Trophoblast cell (in vitro differentiated cells and primary cell): ENCODE data around the gene ARHGAP4.
A peak's percentile ranks its signal among the peaks of the same experiment; 100 is the strongest.

Experiments
- DNase-seq, 2 donors: peaks; one replicate each; pipeline ENCODE4 v3.0.0-alpha.2; 2016
- H2AFZ ChIP-seq: 2 replicates; pipeline ENCODE4 v1.6.1; 2013; ENCODE audit warnings: low read length, moderate library complexity, mild to moderate bottlenecking; ENCODE audit not compliant: insufficient read depth, poor library complexity
- H2AK5ac ChIP-seq: 2 replicates; pipeline ENCODE4 v1.6.1; 2013; ENCODE audit warnings: mild to moderate bottlenecking, low read length
- H2BK120ac ChIP-seq: 2 replicates; pipeline ENCODE4 v1.6.1; 2013; ENCODE audit warnings: low read length, mild to moderate bottlenecking, moderate library complexity; ENCODE audit not compliant: insufficient read depth, poor library complexity
- H2BK12ac ChIP-seq: 2 replicates; pipeline ENCODE4 v1.6.1; 2013; ENCODE audit warnings: mild to moderate bottlenecking, low read length, moderate library complexity
- H2BK5ac ChIP-seq: 2 replicates; pipeline ENCODE4 v1.6.1; 2013; ENCODE audit warnings: low read length, low read depth, moderate library complexity, mild to moderate bottlenecking; ENCODE audit not compliant: poor library complexity
- H3K14ac ChIP-seq: 2 replicates; pipeline ENCODE4 v1.6.1; 2013; ENCODE audit warnings: mild to moderate bottlenecking, low read length
- H3K18ac ChIP-seq: 2 replicates; pipeline ENCODE4 v1.6.1; 2013; ENCODE audit warnings: mild to moderate bottlenecking, low read length
- H3K23ac ChIP-seq: 2 replicates; pipeline ENCODE4 v1.6.1; 2013; ENCODE audit warnings: low read length
- H3K27ac ChIP-seq: 2 replicates; pipeline ENCODE4 v1.5.1; 2013; ENCODE audit warnings: low read depth, mild to moderate bottlenecking, inconsistent platforms, low read length, moderate library complexity
- H3K27me3 ChIP-seq: 2 replicates; pipeline ENCODE4 v1.6.1; 2013; ENCODE audit warnings: inconsistent platforms, mild to moderate bottlenecking, low read length, moderate library complexity; ENCODE audit not compliant: insufficient read depth
- H3K36me3 ChIP-seq, 2 experiments: 1 replicate in 1 of 2; 2 replicates in 1 of 2; pipeline ENCODE4 v1.6.1; 2013; ENCODE audit warnings: low read length in 2 of 2, mild to moderate bottlenecking in 2 of 2, moderate library complexity in 1 of 2; ENCODE audit not compliant: insufficient read depth in 2 of 2, control insufficient read depth in 1 of 2
- H3K4ac ChIP-seq: 2 replicates; pipeline ENCODE4 v1.6.1; 2013; ENCODE audit warnings: low read depth, mild to moderate bottlenecking, low read length, moderate library complexity
- H3K4me1 ChIP-seq, 2 experiments: 1 replicate in 1 of 2; 2 replicates in 1 of 2; pipeline ENCODE4 v1.6.1; 2013; ENCODE audit warnings: low read length in 2 of 2, mild to moderate bottlenecking in 2 of 2, moderate library complexity in 1 of 2; ENCODE audit not compliant: insufficient read depth in 2 of 2, control insufficient read depth in 1 of 2
- H3K4me2 ChIP-seq: 2 replicates; pipeline ENCODE4 v1.6.1; 2013; ENCODE audit warnings: inconsistent platforms, mild to moderate bottlenecking, low read length, moderate library complexity
- H3K4me3 ChIP-seq: 2 replicates; pipeline ENCODE4 v1.5.1; 2013; ENCODE audit warnings: mild to moderate bottlenecking, low read depth, low read length, inconsistent platforms
- H3K79me1 ChIP-seq: one replicate; pipeline ENCODE4 v1.6.1; 2013; ENCODE audit warnings: low read length
- H3K79me2 ChIP-seq: 2 replicates; pipeline ENCODE4 v1.6.1; 2013; ENCODE audit warnings: low read length, mild to moderate bottlenecking; ENCODE audit not compliant: control insufficient read depth, insufficient read depth, poor library complexity
- H3K9ac ChIP-seq: 2 replicates; pipeline ENCODE4 v1.6.1; 2013; ENCODE audit warnings: mild to moderate bottlenecking, low read length
- H3K9me3 ChIP-seq: 2 replicates; pipeline ENCODE4 v1.6.1; 2013; ENCODE audit warnings: low read depth, mild to moderate bottlenecking, control low read depth, inconsistent platforms, low read length; ENCODE audit not compliant: insufficient read depth
- H4K12ac ChIP-seq: 2 replicates; pipeline ENCODE4 v1.6.1; 2013; ENCODE audit warnings: low read depth, mild to moderate bottlenecking, low read length, moderate library complexity
- H4K8ac ChIP-seq: 2 replicates; pipeline ENCODE4 v1.6.1; 2013; ENCODE audit warnings: low read depth, mild to moderate bottlenecking, low read length, moderate library complexity
- H4K91ac ChIP-seq: one replicate; pipeline ENCODE4 v1.6.1; 2013; ENCODE audit warnings: low read depth, mild to moderate bottlenecking, low read length, moderate library complexity
- WGBS: extraction: QIAGEN DNeasy Blood & Tissue Kit; methylation state at CpG from one replicate; pipeline ENCODE4 v1.1.7; 2013; ENCODE audit warnings: missing lambda C conversion rate; ENCODE audit not compliant: insufficient read length, insufficient coverage; ENCODE audit errors: extremely low coverage; 5-methylcytosine and 5-hydroxymethylcytosine counted together

ARHGAP4 gene

GRCh38 chrX:153922932-153923857 lies 2.9 kb downstream of the ARHGAP4 start:
- Histone ChIP-seq H3K23ac (no peak overlapping the region), H2BK120ac (no peak overlapping the region), H3K9ac (no peak overlapping the region), H3K4me1 (peaks cover 12 to 25% of the 10 kb centered on the region in 2 experiments), H4K91ac (no peak overlapping the region), H2BK5ac (no peak overlapping the region), H3K79me1 (peaks cover 7% of the 10 kb centered on the region), H2AFZ (no peak overlapping the region), H3K4ac (no peak overlapping the region), H4K12ac (no peak overlapping the region), H2AK5ac (no peak overlapping the region), H3K27ac (no peak overlapping the region), H3K4me2 (no peak overlapping the region), H3K27me3 (no peaks in the 10 kb centered on the region), H3K18ac (no peak overlapping the region), H3K9me3 (peaks cover 2% of the 10 kb centered on the region), H4K8ac (no peak overlapping the region), H3K14ac (no peak overlapping the region), H3K79me2 (peaks cover 7% of the 10 kb centered on the region), H2BK12ac (no peak overlapping the region), H3K4me3 (no peak overlapping the region), H3K36me3 (no peaks in the 10 kb centered on the region)
- DNase-seq: no peak
- no CpG with 5 or more reads among the region's 25 CpGs for WGBS

DNA sequence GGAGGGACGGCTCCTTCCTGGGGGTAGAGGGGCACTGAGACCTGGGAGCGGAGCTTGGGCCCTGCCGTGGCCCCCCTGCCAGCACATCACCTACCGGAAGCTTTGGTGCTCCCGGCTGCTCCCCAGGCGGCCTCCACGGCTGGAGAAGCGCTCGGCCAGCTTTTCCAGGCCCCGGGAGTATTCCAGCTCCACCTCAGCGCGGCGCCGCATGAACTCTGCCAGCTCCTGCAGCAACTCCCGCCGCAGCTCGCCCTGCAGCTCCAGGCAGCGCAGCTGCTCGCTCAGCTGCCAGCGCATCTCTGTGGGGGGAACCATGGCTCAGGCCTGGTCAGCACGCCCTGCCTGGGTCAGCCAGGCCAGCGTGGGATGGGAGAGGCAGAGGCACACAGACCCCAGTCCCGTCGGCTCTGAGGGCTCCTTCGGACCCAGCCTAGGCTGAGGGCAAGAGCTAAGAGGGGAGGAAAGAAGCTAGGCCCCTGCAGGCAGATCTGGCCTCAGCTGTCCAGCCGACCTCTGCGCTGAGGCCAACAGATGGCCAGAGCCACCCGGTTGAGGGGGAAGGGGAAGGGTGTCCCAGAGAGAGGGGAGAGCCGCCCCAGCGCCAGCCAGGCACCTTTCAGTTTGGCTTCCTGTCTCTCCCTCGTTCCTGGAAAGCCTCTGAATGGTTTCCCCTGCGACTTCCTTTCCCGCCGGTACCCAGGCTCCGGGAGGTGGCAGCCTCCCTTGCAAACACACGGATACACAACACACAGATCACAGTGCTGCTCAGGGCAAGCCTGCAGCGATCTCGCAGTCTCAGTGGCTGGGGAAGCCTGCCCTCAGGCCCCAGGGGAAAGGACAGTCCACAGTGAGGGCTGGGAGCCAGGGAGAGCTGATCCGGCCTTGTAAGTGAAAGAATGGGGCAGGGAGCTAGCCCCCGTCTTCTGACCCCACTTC lies 4.3 kb downstream of the ARHGAP4 start:
- Histone ChIP-seq H2BK12ac (no peak overlapping the region), H3K9ac (no peak overlapping the region)
- WGBS: no CpG with 5 or more reads among the region's 40 CpGs

GRCh38 chrX:153921070-153921469 lies 5.0 kb downstream of the ARHGAP4 start:
- Histone ChIP-seq H3K4ac (no peak overlapping the region), H3K27ac (no peak overlapping the region)

More for the DNA sequence above, 4.3 kb downstream of the ARHGAP4 start:
- no peak overlapping the region for H3K18ac ChIP-seq
- DNase-seq: no peak
- H3K23ac ChIP-seq: no peak overlapping the region
- no peaks in the 10 kb centered on the region for H3K36me3 ChIP-seq
- H3K4me2 ChIP-seq: no peak overlapping the region
- H3K4ac ChIP-seq: no peak overlapping the region
- H4K8ac ChIP-seq: no peak overlapping the region
- H3K9me3 ChIP-seq: peaks cover 2% of the 10 kb centered on the region
- H2AFZ ChIP-seq: no peak overlapping the region
- H4K91ac ChIP-seq: peak overlapping the region; percentile 16
- no peak overlapping the region for H3K4me3 ChIP-seq
- no peak overlapping the region for H2AK5ac ChIP-seq
- H3K79me1 ChIP-seq: no peaks in the 10 kb centered on the region
- H4K12ac ChIP-seq: no peak overlapping the region
- no peak overlapping the region for H2BK5ac ChIP-seq
- H3K4me1 ChIP-seq: peaks cover 9 to 17% of the 10 kb centered on the region in 2 experiments
- no peak overlapping the region for H3K27ac ChIP-seq
- H3K79me2 ChIP-seq: no peaks in the 10 kb centered on the region
- no peak overlapping the region for H3K14ac ChIP-seq
- no peaks in the 10 kb centered on the region for H3K27me3 ChIP-seq
- H2BK120ac ChIP-seq: no peak overlapping the region

DNA sequence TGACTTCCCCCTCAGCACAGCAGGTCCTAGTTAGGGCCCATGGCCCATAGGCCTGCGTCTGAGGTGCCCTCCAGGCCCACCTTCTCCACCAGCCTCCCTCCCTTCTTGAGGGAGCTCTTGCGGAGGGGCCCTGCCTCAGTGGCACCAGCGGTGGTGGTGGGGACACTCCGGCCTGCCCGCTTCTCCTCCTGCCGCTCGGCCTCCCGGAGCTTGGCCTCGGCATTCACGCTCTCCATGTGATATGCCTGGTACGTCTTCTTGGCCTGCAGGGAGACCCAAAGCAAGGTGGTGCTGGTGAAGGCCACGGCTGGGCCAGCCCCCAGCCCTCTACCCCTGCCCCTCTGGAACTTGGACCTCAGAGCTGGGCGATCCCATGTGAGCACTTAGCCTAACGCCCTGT lies 5.5 kb downstream of the ARHGAP4 start:
- H4K91ac ChIP-seq: no peak overlapping the region
- H2BK120ac ChIP-seq: no peak overlapping the region
- H3K9me3 ChIP-seq: peaks cover 2% of the 10 kb centered on the region
- no peak overlapping the region for H2BK12ac ChIP-seq
- no peaks in the 10 kb centered on the region for H3K79me1 ChIP-seq
- H4K8ac ChIP-seq: no peak overlapping the region
- no peaks in the 10 kb centered on the region for H3K27me3 ChIP-seq
- H3K79me2 ChIP-seq: no peaks in the 10 kb centered on the region
- no peak overlapping the region for H2AFZ ChIP-seq
- no peak overlapping the region for H3K4me2 ChIP-seq
- no peak overlapping the region for H3K9ac ChIP-seq
- H3K4me1 ChIP-seq: peaks cover 0 to 4% of the 10 kb centered on the region in 2 experiments
- no peak overlapping the region for H3K18ac ChIP-seq
- H3K4ac ChIP-seq: no peak overlapping the region
- no peak overlapping the region for H3K4me3 ChIP-seq
- H3K27ac ChIP-seq: no peak overlapping the region
- H2BK5ac ChIP-seq: no peak overlapping the region
- no peak overlapping the region for H3K23ac ChIP-seq
- DNase-seq: no peak
- H2AK5ac ChIP-seq: no peak overlapping the region
- H3K36me3 ChIP-seq: no peaks in the 10 kb centered on the region
- no peak overlapping the region for H4K12ac ChIP-seq
- no CpG with 5 or more reads among the region's 14 CpGs for WGBS
- H3K14ac ChIP-seq: no peak overlapping the region

More at GRCh38 chrX:153921070-153921469, 5.0 kb downstream of the ARHGAP4 start:
- no peak overlapping the region for H2BK120ac ChIP-seq
- no peaks in the 10 kb centered on the region for H3K79me1 ChIP-seq
- no CpG with 5 or more reads among the region's 16 CpGs for WGBS
- H3K4me3 ChIP-seq: no peak overlapping the region
- no peak overlapping the region for H4K12ac ChIP-seq
- H2AK5ac ChIP-seq: no peak overlapping the region
- H2AFZ ChIP-seq: no peak overlapping the region
- no peak overlapping the region for H3K9ac ChIP-seq
- H2BK5ac ChIP-seq: no peak overlapping the region
- peaks cover 2% of the 10 kb centered on the region for H3K9me3 ChIP-seq
- no peak overlapping the region for H4K91ac ChIP-seq
- no peak overlapping the region for H3K23ac ChIP-seq
- H3K14ac ChIP-seq: no peak overlapping the region
- no peak overlapping the region for H3K18ac ChIP-seq
- no peaks in the 10 kb centered on the region for H3K27me3 ChIP-seq
- H2BK12ac ChIP-seq: no peak overlapping the region
- no peaks in the 10 kb centered on the region for H3K36me3 ChIP-seq
- H3K79me2 ChIP-seq: no peaks in the 10 kb centered on the region
- peaks cover 2 to 10% of the 10 kb centered on the region in 2 experiments for H3K4me1 ChIP-seq
- no peak overlapping the region for H3K4me2 ChIP-seq
- DNase-seq: no peak
- H4K8ac ChIP-seq: no peak overlapping the region
